DMS79 (cell line): ENCODE results near the gene PDE4A.
A peak's percentile ranks its signal among the peaks of the same experiment; 100 is the strongest.
"Not testable (repeated sequence)": the region's sequence is repeated elsewhere in the genome, so short reads cannot be mapped to it uniquely, and the experiment has no call there.

Experiments used
- DNase-seq: peaks from one replicate; lab custom pipeline; 2025; lab: John Stamatoyannopoulos, UW

The PDE4A gene

GRCh38 chr19:10462042-10462441, 41.7 kb downstream of the PDE4A start:
- not testable (repeated sequence) for DNase-seq

GRCh38 chr19:10462557-10462956, 42.2 kb downstream of the PDE4A start:
- DNase-seq, result no peak

- no peak for DNase-seq
Observed at GRCh38 chr19:10464456-10464855, 44.1 kb downstream of the PDE4A start.

- no peak for DNase-seq
Observed at GRCh38 chr19:10467104-10467706, 46.9 kb downstream of the PDE4A start.

GRCh38 chr19:10468133-10468532, 47.8 kb downstream of the PDE4A start:
- no peak for DNase-seq

- DNase-seq, result peak; percentile 13
Observed at GRCh38 chr19:10471909-10472308, 51.6 kb downstream of the PDE4A start.

- DNase-seq, result no peak
Observed at GRCh38 chr19:10473192-10473591, 52.9 kb downstream of the PDE4A start.

- no peak for DNase-seq
Observed at GRCh38 chr19:10474962-10475451, 54.7 kb downstream of the PDE4A start.

GRCh38 chr19:10478476-10478875, 58.1 kb downstream of the PDE4A start:
- DNase-seq, result no peak

GRCh38 chr19:10478903-10479384, 58.6 kb downstream of the PDE4A start:
- DNase-seq, result peak; percentile 66

GRCh38 chr19:10486551-10486950, 66.2 kb downstream of the PDE4A start:
- no peak for DNase-seq

GRCh38 chr19:10491472-10492047, 71.2 kb downstream of the PDE4A start:
- DNase-seq, result no peak

- no peak for DNase-seq
Observed at GRCh38 chr19:10497371-10497770, 77.0 kb downstream of the PDE4A start.

- no peak for DNase-seq
Observed at GRCh38 chr19:10499550-10500246, 79.4 kb downstream of the PDE4A start.

- DNase-seq, result no peak
Observed at GRCh38 chr19:10500247-10500592, 79.9 kb downstream of the PDE4A start.

GRCh38 chr19:10501971-10502523, 81.7 kb downstream of the PDE4A start:
- peak; percentile 82 for DNase-seq

GRCh38 chr19:10502524-10503001, 82.2 kb downstream of the PDE4A start:
- DNase-seq, result peak; percentile 91

GRCh38 chr19:10503002-10503789, 82.9 kb downstream of the PDE4A start, which contains the start of gene KEAP1:
Gene KEAP1, minus strand, starts transcription at chr19:10503356. Its CDS starts 3,323 bp downstream, at chr19:10500033.
- DNase-seq, result peak; percentile 72

- DNase-seq, result no peak
Observed at GRCh38 chr19:10505583-10506229, 85.4 kb downstream of the PDE4A start.

- DNase-seq, result no peak
Observed at GRCh38 chr19:10508036-10508435, 87.7 kb downstream of the PDE4A start.

- DNase-seq, result no peak
Observed at GRCh38 chr19:10508707-10509106, 88.4 kb downstream of the PDE4A start.
